Tibial nerve (tissue), 4 donors: ENCODE results near the gene PLSCR4.

Source experiments
- EP300 ChIP-seq, 2 donors: sonication (generic); formaldehyde crosslinking; IDR thresholded peaks; one replicate each; pipeline ENCODE4 v1.6.1; 2017; ENCODE audit warnings: antibody characterized with exemption in 2 of 2, mild to moderate bottlenecking in 1 of 2
- POLR2A ChIP-seq, 2 donors: fragments of 450-650 bp; IDR thresholded peaks; one replicate each; pipeline ENCODE4 v1.6.1; 2017; ENCODE audit warnings: antibody characterized with exemption in 2 of 2, mild to moderate bottlenecking in 2 of 2, moderate library complexity in 2 of 2
- TF ChIP-seq, protein P1 (sequence below), 5 experiments: fragments of 200-600 bp in 3 of 5; fragments of 450-650 bp in 2 of 5; sonication (generic) in 3 of 5; IDR thresholded peaks; one replicate each; pipeline ENCODE4 v1.5.1; 2016 to 2019; ENCODE audit warnings: antibody characterized with exemption in 5 of 5, mild to moderate bottlenecking in 3 of 5, moderate library complexity in 2 of 5

DNA sequence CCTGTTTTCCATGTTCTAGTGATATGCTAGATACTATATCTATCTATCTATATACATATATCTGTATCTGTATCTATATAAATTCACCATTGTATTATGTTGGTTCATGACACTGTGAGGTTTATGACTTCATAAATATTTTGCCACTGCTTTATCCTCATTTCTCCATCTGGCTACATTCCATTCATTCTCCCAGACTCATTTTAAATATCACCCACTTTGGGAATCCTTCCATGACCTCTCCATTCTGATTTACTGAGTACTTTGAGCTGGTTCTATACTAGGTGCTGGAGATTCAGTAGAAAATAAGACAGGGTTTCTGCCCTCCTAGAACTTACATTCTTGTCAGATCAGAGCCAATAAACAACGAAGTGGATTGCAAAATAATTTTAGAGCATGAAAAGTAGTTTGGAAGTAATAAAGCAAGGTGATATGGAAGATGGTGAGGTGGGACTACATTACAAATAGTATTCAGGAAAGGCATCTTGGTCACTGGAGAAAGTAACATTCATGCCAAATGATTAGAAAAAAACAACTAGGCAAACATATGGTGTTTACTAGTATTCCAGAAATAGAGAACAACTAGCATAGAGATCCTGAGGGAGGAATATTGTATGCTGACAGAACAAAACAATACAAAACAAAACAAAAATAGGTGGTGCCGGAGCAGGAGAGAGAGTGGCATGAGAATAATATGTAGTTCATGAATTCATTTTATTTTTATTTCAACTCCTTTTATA lies 11.6 kb upstream of the PLSCR4 start:
- TF ChIP-seq, protein P1, sequence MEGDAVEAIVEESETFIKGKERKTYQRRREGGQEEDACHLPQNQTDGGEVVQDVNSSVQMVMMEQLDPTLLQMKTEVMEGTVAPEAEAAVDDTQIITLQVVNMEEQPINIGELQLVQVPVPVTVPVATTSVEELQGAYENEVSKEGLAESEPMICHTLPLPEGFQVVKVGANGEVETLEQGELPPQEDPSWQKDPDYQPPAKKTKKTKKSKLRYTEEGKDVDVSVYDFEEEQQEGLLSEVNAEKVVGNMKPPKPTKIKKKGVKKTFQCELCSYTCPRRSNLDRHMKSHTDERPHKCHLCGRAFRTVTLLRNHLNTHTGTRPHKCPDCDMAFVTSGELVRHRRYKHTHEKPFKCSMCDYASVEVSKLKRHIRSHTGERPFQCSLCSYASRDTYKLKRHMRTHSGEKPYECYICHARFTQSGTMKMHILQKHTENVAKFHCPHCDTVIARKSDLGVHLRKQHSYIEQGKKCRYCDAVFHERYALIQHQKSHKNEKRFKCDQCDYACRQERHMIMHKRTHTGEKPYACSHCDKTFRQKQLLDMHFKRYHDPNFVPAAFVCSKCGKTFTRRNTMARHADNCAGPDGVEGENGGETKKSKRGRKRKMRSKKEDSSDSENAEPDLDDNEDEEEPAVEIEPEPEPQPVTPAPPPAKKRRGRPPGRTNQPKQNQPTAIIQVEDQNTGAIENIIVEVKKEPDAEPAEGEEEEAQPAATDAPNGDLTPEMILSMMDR (IDR thresholded peaks at IDR 0.05) = no peak
- no peak for TF ChIP-seq EP300 (IDR thresholded peaks at IDR 0.05)
- TF ChIP-seq POLR2A (IDR thresholded peaks at IDR 0.05) = no peak
